ENCODE data around the gene MAPK8IP1.

Gene MAPK8IP1

GRCh38 chr11:45926536-45927331 lies 41.3 kb downstream of the MAPK8IP1 start:
- DNase-seq (ENCODE audit: low read depth), result no peak

DNA sequence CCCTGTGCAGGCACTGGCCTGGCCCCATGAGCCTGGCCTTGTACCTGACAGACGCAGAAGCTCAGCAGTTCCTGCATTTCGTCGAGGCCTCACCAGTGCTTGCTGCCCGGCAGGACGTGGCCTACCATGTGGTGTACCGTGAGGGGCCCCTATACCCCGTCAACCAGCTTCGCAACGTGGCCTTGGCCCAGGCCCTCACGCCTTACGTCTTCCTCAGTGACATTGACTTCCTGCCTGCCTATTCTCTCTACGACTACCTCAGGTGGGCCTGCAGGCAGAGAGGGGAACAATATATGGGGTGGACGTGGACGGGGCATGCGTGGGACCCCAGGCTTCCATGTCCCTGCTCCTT lies 41.9 kb downstream of the MAPK8IP1 start:
- no peak for DNase-seq (ENCODE audit: low read depth)

DNA sequence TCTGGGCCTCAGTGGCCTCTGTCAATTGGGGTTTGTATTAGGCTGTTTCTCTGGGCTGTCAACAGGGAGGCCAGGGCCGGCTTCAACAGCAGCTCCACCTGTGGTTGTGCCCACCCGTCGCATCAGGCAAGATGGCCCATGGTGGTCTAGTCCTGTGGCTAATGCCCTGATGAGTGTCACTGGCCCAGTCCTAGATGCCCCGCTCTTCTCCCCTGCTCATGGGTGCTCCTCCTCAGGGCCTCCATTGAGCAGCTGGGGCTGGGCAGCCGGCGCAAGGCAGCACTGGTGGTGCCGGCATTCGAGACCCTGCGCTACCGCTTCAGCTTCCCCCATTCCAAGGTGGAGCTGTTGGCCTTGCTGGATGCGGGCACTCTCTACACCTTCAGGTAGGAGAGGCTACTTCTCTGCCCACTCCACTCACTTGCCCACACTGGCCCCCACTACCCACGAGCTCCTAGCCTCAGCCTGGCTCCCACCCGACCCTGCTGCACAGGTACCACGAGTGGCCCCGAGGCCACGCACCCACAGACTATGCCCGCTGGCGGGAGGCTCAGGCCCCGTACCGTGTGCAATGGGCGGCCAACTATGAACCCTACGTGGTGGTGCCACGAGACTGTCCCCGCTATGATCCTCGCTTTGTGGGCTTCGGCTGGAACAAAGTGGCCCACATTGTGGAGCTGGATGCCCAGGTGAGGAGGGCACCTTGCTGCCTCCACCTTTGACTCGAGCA lies 42.4 kb downstream of the MAPK8IP1 start:
- DNase-seq (ENCODE audit: low read depth), result no peak

- DNase-seq (ENCODE audit: low read depth), result no peak
These were observed 43.2 kb downstream of the MAPK8IP1 start for GRCh38 chr11:45928535-45929215.

DNA sequence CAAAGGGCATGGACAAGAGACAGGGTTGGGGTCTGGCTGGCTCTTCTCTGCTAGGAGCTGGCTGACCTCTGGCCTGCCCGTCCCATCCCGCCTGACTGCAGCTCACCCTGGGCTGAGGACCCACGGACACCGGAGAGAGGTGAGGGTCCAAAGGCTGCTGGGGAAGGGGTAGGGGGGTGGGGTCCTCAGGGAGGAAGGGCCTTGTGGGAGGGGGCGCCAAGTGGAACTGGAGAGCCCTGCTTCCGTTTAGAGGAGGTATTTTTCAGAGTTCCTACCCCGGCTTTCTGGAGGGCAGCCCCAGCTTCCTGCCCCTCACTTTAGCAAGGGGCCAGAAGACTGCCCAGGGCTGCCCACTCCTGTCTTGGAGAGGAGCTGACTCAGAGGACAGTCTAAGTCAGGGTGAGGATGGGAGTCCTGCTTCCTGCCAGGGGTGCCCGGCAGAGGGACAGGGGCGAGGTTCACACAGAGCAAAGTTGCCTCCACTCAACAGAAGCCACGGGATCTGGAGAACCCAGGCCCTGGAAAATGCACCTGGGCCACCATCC lies 44.1 kb downstream of the MAPK8IP1 start:
- no peak for DNase-seq (ENCODE audit: low read depth)

GRCh38 chr11:45930031-45930794 lies 44.8 kb downstream of the MAPK8IP1 start:
- DNase-seq (ENCODE audit: low read depth), result no peak

DNA sequence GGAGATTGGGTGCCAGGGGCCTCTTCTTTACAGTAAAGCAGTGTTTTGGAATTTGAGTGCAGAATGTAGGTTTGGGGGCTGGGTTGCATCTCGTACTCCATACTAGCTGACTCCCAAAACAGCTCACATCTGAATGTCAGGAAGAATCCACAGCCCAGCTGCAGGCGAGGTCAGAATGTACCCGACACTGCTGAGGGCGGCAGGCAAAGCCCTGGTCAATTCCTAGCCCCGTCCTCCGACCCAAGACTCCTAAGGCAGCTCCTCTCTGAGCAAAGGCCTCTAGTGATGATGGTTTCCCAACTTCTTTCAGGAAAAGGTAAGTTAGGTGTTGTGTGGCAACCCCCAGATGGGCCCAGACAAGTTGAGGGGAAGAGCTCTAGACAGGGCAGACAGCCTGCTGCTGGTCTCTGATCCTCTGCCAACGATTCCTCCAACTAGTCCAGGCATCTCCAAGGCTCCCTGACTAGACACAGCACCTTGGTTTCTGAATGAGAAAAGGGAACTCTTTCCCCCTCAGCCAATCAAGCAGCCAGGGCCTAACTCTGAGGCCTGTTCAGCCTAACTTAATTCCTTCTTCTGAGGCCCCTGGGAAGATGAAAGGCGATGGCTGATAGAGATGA lies 45.6 kb downstream of the MAPK8IP1 start:
- no peak for DNase-seq (ENCODE audit: low read depth)

DNA sequence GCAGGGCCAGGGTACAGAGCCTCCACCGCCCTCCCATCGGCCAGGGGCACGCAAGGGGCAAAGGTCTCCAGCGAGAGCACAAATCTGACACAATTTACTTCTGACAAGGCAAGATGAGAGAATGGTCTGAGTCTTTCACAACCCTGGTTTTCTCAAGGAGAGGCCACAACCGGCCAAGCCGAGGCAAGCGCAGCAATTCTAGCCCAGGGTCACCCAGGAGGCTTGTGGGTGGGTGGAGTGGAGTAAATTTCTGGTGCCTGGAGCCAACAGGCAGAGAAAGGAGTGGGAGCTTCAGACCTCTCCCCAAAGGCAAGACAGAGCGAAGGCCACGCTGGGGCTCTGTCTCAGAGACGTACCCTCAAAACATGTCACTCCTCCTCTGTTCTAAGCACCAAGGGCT lies 46.3 kb downstream of the MAPK8IP1 start:
- DNase-seq (ENCODE audit: low read depth), result no peak

- DNase-seq (ENCODE audit: low read depth), result no peak
These were observed 46.8 kb downstream of the MAPK8IP1 start for GRCh38 chr11:45932217-45932616.

DNA sequence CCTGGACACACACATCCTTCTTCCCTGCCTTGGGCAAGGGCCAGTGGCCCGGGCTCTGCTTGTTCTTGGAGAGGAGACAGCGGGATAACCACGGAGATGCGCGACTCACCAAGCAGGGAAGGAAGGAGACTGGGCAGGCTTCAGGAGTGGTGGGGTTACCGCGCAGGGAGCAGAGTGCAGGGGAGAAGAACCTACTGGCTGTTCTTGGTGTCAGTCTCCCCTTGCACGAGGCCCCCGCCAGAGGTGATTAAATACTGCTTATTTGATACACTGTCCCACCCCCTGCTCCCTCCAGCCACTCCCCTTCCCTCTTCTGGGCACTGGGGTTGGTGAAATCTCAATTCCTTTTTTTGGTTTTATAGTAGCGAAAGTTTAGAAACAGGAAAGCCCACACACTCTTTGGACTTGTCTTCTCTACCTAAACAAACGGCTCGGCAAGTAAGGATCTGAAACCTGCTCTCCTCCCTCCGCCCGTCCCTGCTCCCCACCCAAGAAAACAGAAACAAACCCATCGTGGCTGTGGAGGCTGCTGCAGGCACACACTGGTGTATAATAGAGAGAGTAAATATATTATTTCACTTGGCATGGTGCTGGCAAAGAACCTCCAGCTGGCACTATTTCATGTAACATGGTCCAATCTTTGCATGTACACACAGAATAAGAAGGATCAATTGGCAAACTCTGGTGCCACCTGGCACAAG lies 47.8 kb downstream of the MAPK8IP1 start:
- no peak for DNase-seq (ENCODE audit: low read depth)

- DNase-seq (ENCODE audit: low read depth), result no peak
These were observed 48.6 kb downstream of the MAPK8IP1 start for GRCh38 chr11:45933846-45934579.

DNA sequence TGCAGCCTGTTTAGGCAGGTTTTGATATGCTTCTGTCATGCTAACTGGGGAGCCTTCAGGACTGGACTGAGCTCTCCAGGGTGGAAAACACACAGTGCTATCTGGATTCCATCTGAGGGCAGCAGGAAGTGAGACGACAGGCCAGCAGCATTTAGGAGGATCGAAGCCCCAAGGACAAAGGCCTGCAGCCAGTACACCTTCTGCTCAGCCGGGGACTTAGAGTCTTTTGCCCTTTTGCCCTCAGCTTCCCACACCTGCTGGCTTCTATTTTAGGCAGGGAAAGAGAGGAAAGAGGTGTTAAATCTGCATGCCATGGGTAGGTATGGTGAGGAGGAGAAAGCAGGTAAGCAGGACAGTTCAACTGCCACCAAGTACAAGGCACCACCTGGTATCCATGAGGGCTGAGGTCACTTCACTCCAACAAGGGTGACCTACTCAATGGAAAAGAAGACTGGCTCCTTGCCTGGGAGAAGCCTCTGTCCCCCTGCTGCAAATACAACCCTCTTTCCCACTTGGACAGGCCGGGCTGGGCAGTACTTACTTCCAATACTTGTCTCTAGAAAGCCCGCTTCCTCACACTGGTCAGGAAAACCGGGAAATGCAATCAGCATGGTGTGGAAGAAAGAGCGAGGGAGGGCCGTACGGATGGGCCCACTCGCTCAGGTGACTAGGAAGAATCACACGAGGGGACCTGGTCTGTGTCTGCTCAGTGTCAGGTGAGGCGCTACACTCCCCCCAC lies 49.3 kb downstream of the MAPK8IP1 start:
- no peak for DNase-seq (ENCODE audit: low read depth)

DNA sequence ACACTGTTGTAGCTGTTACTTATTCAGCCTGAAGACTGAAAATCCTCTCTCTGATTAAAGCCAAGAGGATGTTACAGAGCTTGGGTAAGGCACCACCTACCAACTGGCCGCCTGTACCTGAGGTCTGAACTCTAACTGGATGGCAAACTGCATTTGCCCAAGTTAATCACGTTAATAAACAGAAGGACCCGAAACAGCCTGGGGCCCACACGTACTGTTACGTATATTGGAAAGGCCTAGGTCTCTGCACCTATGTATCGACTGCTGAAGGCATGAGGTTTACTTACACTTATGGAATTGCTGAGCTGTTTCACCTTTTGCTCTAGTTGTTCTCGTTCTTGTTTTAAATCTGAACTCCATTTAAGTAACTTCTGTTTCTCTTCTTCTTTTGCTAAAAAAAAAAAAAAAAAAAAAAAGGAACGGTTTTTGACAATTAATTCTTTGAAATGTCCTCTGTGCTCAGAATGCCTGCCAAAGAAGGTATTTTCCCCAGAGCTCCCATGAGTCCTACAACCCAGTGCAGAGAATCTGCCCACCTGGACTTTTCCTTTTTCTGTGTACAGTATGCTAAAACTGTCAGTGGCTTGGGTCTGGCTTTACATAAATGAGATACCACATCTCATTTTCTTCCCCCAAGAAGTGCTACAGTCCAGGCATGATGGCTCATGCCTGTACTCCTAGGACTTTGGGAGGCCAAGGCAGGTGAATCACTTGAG lies 50.1 kb downstream of the MAPK8IP1 start:
- DNase-seq (ENCODE audit: low read depth), result no peak

DNA sequence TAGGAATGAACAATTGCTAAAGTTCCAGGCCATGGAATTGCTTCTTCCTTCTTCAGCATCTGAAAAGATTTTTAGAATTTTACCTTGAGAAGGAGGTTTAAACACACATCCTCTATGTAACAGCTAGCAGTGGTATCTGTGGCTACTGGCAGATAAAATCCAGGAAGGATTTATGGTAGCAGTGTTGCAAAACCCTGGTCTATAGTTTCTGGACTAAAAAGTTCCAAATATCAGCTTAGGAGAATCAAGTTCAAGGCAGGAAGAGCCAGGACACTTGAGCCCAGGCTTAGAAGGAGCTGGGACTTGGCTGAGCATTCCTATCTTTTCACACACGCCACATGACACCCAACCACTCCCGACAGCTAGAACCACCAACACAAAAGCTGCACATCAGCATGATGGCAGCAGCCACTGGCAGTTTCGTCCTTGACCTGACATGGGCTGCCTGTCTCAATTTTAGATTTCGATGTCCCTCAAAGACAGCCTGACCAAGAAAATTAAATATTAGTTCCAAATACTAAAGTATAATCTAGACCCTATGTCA lies 51.1 kb downstream of the MAPK8IP1 start:
- no peak for DNase-seq (ENCODE audit: low read depth)

DNA sequence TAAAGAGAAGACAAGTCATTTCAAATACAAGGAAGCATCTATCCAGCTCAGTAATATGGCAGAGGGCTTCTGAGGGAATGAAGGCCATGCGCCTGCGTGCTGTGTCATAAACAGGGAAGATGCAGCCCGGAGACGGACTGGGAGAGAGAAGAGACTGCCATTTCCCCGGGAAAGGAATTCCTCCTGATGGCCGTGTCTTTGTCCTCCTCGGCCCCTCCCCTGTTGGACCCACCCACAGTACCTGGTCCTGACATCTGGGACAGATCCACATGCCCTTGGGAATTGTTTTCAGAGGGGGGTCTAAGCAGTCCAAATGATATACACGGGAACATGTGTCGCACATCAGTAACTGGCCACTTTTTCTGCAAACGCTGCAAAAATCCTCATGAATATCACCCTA lies 52.5 kb downstream of the MAPK8IP1 start:
- no peak for DNase-seq (ENCODE audit: low read depth)

- DNase-seq (ENCODE audit: low read depth), result no peak
These were observed 54.4 kb downstream of the MAPK8IP1 start for GRCh38 chr11:45939836-45940235.

DNA sequence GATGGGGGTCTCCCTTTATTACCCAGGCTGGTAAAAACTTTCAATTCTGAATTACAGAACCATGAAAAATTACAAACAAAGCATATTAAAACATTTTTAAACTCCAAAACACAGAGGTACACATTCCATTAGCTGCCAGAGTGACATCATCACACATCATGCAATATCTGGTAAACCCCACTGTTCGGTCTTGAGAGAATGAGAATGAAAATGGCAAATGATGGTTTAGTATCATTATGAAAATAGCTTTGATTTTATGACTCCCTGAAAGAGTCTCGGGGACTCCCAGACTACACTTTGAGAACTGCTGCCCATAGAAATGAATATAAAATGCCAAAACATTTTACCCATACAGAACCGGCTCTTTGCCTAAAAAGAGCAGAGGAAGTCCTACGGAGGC lies 55.8 kb downstream of the MAPK8IP1 start:
- no peak for DNase-seq (ENCODE audit: low read depth)

DNA sequence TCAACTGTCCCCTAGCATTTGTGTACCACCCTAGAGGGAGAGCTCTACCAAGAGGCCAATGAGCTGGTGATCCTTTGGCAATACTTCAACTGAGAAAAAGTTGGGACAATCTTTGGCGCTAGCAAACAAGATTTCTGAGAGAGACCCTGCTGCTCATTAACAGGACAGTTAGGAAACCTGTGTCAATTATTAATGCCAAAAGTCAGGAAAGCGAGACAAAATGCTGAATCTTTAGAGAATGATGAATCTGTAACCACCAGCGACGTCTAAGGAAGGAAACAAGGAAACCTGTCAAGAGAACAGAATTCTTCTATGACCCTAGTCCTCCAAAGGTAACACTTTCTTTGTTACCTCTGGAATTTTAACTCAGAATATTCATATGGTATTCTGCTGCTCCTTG lies 56.9 kb downstream of the MAPK8IP1 start:
- no peak for DNase-seq (ENCODE audit: low read depth)
